ENCODE data around the gene CAPZA3. TPM values are rescaled to one million over a fixed set of nuclear protein-coding genes. Genes with fewer than 3 reads are reported as not detected.

The CAPZA3 gene
- total and polyA plus RNA-seq, 2 donors (not counting 3 experiments of a cell fraction or from before 2014, with no cell fraction given) = not detected

DNA sequence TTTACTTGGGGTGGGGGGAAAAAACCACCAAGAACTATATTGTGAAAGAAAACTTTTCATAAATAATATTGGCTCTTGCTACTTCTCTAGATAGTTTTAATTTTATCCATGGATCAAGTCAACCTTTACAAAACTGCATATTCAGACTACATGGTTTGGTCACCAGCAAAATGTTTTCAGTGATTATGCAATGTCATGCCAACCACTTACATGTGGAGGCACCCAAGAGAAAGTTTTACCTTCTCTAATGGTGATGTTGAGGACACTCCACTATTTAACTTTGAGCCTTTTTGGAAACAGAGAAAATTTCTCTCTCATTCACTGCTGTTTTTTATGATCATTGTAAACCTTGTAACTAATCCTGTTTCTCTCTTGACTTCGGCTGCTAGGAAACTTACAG, 21.7 kb upstream of the CAPZA3 start:
- FAIRE-seq (no peak), DNase-seq (ENCODE audit: low read depth, low spot score) (no peak)
- Histone ChIP-seq H3K9me3 (replicated peaks; ENCODE audit: control insufficient read depth, insufficient read depth, low read length) (no peaks in the 10 kb centered on the region), H3K4me3 (replicated peaks in 1 of 3; ENCODE audit: insufficient read depth in 1 of 3, low read depth in 1 of 3, low read length in 3 of 3) (no peak overlapping the region), H4K20me1 (replicated peaks; ENCODE audit: control insufficient read depth, extremely low read depth, insufficient read depth, low read length) (no peaks in the 10 kb centered on the region), H3K4me2 (ENCODE audit: insufficient read depth, low read length) (no peak overlapping the region), H3K36me3 (ENCODE audit: control insufficient read depth in 2 of 2, extremely low read depth in 1 of 2, insufficient read depth in 2 of 2, low read length in 2 of 2) (no peaks in the 10 kb centered on the region), H3K27ac (ENCODE audit: insufficient read depth, low read depth, low read length) (no peak overlapping the region), H2AFZ (ENCODE audit: low read depth, low read length) (no peak overlapping the region), H3K79me2 (ENCODE audit: control insufficient read depth, insufficient read depth, low read length) (no peaks in the 10 kb centered on the region), H3K4me1 (ENCODE audit: control insufficient read depth, extremely low read depth, insufficient read depth, low read length) (no peaks in the 10 kb centered on the region), H3K9ac (replicated peaks; ENCODE audit: extremely low read depth, insufficient read depth, low read length) (no peak overlapping the region), H3K9me1 (replicated peaks; ENCODE audit: control insufficient read depth, extremely low read depth, insufficient read depth, low read length) (no peaks in the 10 kb centered on the region), H3K27me3 (ENCODE audit: control insufficient read depth in 2 of 2, insufficient read depth in 2 of 2, low read length in 2 of 2) (no peaks in the 10 kb centered on the region)
- intact Hi-C loops (cut with micrococcal nuclease) (no loop called here), dilution Hi-C loops (cut with MboI; ENCODE audit: extremely low pct_ligation_motif_present, low sequenced_read_pairs) (no loop called here)
- POLR2A ChIA-PET = no interaction called here
- CTCF ChIA-PET = no interaction called here
- TF ChIP-seq MYC (IDR thresholded peaks at IDR 0.05; ENCODE audit: low read depth, low read length) = no peak
- TF ChIP-seq, protein P1, sequence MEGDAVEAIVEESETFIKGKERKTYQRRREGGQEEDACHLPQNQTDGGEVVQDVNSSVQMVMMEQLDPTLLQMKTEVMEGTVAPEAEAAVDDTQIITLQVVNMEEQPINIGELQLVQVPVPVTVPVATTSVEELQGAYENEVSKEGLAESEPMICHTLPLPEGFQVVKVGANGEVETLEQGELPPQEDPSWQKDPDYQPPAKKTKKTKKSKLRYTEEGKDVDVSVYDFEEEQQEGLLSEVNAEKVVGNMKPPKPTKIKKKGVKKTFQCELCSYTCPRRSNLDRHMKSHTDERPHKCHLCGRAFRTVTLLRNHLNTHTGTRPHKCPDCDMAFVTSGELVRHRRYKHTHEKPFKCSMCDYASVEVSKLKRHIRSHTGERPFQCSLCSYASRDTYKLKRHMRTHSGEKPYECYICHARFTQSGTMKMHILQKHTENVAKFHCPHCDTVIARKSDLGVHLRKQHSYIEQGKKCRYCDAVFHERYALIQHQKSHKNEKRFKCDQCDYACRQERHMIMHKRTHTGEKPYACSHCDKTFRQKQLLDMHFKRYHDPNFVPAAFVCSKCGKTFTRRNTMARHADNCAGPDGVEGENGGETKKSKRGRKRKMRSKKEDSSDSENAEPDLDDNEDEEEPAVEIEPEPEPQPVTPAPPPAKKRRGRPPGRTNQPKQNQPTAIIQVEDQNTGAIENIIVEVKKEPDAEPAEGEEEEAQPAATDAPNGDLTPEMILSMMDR (IDR thresholded peaks at IDR 0.05; ENCODE audit: extremely low read depth in 1 of 2, insufficient read depth in 1 of 2, low read depth in 1 of 2, low read length in 2 of 2) = no peak
- no peak for TF ChIP-seq FOS (IDR thresholded peaks at IDR 0.05; ENCODE audit: borderline replicate concordance, insufficient read depth, low read length)
- TF ChIP-seq JUN (IDR thresholded peaks at IDR 0.05; ENCODE audit: borderline replicate concordance, insufficient read depth, insufficient read length, low read depth) = no peak
- TF ChIP-seq GATA2 (IDR thresholded peaks at IDR 0.05; ENCODE audit: insufficient read depth, insufficient read length, low read depth, low read length) = no peak
- TF ChIP-seq POLR2AphosphoS5 (IDR thresholded peaks at IDR 0.05; ENCODE audit: insufficient read depth, low read depth, low read length) = no peak
- TF ChIP-seq EZH2 (IDR thresholded peaks at IDR 0.05; ENCODE audit: borderline replicate concordance, low read depth, low read length, severe bottlenecking) = no peak
- no peak for TF ChIP-seq POLR2A (IDR thresholded peaks at IDR 0.05; ENCODE audit: low read depth, low read length)
- TF ChIP-seq, protein P2, sequence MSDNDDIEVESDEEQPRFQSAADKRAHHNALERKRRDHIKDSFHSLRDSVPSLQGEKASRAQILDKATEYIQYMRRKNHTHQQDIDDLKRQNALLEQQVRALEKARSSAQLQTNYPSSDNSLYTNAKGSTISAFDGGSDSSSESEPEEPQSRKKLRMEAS (IDR thresholded peaks at IDR 0.05; ENCODE audit: insufficient read depth, insufficient read length) = no peak
- BruUV-seq (replicated peaks) = no TSS peak
